Measurements from ENCODE around the gene C11orf91. TPM values are rescaled to one million over a fixed set of nuclear protein-coding genes. Genes with fewer than 3 reads are reported as not detected.

C11orf91 gene
- total and polyA plus RNA-seq, 12 donors, result 0.22 to 0.27 TPM; not detected in 10

DNA sequence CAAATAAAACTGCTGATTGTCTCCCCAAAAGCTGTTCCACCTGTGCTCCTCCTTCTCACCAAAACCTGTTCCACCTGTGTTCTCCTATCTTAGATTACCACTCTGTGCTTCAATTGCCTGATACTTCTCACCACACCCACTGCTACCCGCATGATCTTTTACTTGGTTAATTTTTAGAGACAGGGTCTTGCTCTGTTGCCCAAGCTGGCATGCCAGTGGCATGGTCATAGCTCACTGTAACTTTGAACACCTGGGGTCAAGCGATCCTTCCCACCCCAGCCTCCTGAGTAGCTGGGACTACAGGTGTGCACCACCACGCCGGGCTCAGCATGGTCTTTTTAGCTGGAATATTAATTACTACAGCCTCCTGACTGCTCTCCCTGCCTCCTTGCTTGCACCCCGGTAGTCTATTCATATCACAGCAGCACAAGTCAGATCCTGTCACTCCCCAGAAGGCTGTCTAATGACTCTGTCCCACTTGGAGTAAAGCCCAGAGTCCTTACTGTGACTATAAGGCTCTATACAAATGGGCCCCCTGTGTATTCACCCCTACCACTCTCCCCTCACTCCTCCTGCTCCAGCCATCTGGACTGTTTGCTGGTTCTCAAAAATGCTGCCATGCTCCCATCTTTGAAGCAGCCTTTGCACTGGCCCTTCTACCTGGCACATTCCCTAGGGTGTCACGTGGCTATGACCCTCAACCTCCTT lies 3.5 kb downstream of the C11orf91 start:
- Histone ChIP-seq H3K9me3 (replicated peaks in 1 of 3) (no peaks in the 10 kb centered on the region), H3K36me3 (replicated peaks in 1 of 2) (no peaks in the 10 kb centered on the region), H3K27ac (no peak overlapping the region), H3K27me3 (no peaks in the 10 kb centered on the region), H3K4me1 (replicated peaks in 1 of 2) (peaks cover 15 to 23% of the 10 kb centered on the region in 2 donors), H3K4me3 (no peak overlapping the region)
- WGBS, 4 donors, result 81 to 87% (median 85%) methylated on average over 6 of the region's 6 CpGs
- DNase-seq, result no peak
- TF ChIP-seq, protein P1, sequence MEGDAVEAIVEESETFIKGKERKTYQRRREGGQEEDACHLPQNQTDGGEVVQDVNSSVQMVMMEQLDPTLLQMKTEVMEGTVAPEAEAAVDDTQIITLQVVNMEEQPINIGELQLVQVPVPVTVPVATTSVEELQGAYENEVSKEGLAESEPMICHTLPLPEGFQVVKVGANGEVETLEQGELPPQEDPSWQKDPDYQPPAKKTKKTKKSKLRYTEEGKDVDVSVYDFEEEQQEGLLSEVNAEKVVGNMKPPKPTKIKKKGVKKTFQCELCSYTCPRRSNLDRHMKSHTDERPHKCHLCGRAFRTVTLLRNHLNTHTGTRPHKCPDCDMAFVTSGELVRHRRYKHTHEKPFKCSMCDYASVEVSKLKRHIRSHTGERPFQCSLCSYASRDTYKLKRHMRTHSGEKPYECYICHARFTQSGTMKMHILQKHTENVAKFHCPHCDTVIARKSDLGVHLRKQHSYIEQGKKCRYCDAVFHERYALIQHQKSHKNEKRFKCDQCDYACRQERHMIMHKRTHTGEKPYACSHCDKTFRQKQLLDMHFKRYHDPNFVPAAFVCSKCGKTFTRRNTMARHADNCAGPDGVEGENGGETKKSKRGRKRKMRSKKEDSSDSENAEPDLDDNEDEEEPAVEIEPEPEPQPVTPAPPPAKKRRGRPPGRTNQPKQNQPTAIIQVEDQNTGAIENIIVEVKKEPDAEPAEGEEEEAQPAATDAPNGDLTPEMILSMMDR (IDR thresholded peaks at IDR 0.05), result no peak
- TF ChIP-seq POLR2A (IDR thresholded peaks at IDR 0.05), result no peak
- intact Hi-C loops (cut with DNase I), result no loop called here

DNA sequence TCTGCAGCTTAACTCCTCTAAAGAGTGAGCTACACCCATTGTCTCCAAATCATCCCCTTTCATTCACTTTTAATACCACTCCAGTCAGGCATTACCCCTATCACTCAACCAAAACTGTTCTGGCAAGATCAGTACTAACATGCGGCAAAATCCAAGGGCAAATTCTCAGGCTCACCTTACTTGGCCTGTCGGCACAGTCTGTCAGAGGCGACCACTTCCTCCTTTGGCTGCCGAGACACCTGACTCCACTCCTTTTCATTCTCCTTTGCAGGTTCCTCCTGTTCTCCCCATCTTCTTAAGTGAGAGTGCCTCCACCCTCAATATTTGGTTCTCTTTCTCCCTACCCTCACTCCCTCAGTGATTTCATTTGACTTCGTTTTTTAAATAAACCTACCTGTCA lies 4.2 kb downstream of the C11orf91 start:
- peaks cover 13 to 20% of the 10 kb centered on the region in 2 donors for H3K4me1 ChIP-seq (replicated peaks in 1 of 2)
- WGBS, 4 donors, result 65 to 81% (median 73%) methylated on average over 5 of the region's 5 CpGs
- H3K9me3 ChIP-seq (replicated peaks in 1 of 3), result no peaks in the 10 kb centered on the region
- H3K27me3 ChIP-seq, result no peaks in the 10 kb centered on the region
- H3K4me3 ChIP-seq, result no peak overlapping the region
- H3K36me3 ChIP-seq (replicated peaks in 1 of 2), result no peaks in the 10 kb centered on the region
- no peak overlapping the region for H3K27ac ChIP-seq
- TF ChIP-seq, protein P1 (IDR thresholded peaks at IDR 0.05), result no peak
- TF ChIP-seq POLR2A (IDR thresholded peaks at IDR 0.05), result no peak
- intact Hi-C loops (cut with DNase I), result no loop called here
- DNase-seq, result no peak

DNA sequence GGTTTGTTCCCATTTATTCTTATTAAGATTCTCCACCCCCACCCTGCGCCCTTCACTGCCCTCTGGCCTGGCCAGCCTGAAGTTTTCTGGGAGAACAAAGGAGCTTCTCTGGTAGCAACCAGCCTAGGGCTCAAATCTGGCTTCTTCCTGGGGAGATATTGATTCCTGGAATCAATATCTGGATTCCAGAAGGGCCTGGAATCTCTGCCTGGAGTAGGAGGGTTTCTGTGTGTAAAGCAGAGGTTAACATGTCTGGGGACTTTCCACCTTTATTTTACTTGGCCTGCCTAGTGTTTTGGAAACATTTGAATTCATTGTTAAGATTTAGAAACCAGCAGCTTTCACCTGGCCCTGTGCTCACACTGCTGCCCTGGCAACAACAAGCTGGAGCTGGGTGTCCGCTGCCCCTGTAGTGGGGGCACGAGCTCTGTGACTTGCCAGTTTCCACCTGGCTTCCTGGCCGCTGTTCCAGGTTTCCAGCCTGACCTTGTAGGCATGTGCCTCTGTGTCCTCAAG lies 5.5 kb downstream of the C11orf91 start:
- no peak overlapping the region for H3K27ac ChIP-seq
- peaks cover 11 to 27% of the 10 kb centered on the region in 2 donors for H3K4me1 ChIP-seq (replicated peaks in 1 of 2)
- no peak overlapping the region for H3K4me3 ChIP-seq
- TF ChIP-seq, protein P1 (IDR thresholded peaks at IDR 0.05), result no peak
- TF ChIP-seq POLR2A (IDR thresholded peaks at IDR 0.05), result no peak
- H3K9me3 ChIP-seq (replicated peaks in 1 of 3), result no peaks in the 10 kb centered on the region
- 87 to 94% (median 91%) methylated on average over 1 to 4 of the region's 4 CpGs for WGBS, 4 donors
- no peaks in the 10 kb centered on the region for H3K27me3 ChIP-seq
- H3K36me3 ChIP-seq (replicated peaks in 1 of 2), result no peaks in the 10 kb centered on the region
- intact Hi-C loops (cut with DNase I), result no loop called here
- no peak for DNase-seq

DNA sequence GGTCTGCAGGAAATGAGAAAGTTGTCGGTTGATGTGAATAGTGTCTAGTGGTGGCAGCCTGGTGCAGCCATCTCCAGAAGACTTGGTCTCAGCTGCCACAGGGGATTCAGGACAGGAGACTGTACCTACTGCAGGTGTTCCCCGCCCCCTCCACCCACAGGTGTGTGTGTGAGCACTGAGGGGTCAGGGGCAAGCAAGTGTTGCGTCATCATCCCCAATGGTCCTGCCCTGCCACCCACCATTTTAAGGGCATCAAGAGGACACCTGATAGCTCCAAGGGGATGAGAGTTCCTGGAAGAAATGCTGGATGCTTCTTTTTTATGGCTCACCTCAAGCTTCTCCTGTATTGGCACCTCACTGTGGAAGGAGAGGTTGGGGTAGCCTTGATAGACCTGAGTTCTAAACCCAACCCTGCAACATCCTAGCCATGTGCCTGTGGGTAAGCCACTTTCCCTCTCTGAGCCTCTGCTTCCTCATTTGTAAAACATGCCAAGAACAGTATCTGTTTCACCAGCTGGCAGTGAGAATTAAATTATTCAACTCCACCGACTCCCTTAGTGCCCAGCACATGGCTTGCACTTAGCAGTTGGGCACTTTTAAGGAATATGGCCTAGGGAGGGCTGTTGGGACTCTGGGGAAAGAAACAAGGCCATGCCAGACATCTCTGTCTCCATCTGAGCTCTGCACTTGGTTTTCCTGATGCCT lies 6.1 kb downstream of the C11orf91 start:
- H3K9me3 ChIP-seq (replicated peaks in 1 of 3), result no peaks in the 10 kb centered on the region
- intact Hi-C loops (cut with DNase I), result no loop called here
- no peak for TF ChIP-seq POLR2A (IDR thresholded peaks at IDR 0.05)
- TF ChIP-seq, protein P1 (IDR thresholded peaks at IDR 0.05), result no peak
- H3K4me3 ChIP-seq, result no peak overlapping the region
- no peak for DNase-seq
- peaks cover 5 to 23% of the 10 kb centered on the region in 2 donors for H3K4me1 ChIP-seq (replicated peaks in 1 of 2)
- H3K27me3 ChIP-seq, result no peaks in the 10 kb centered on the region
- no peaks in the 10 kb centered on the region for H3K36me3 ChIP-seq (replicated peaks in 1 of 2)
- WGBS, 4 donors, result 83 to 90% (median 85%) methylated on average over 4 of the region's 4 CpGs
- no peak overlapping the region for H3K27ac ChIP-seq
